Stimulated activated CD8-positive, alpha-beta memory T cell treated with anti-CD3 and anti-CD28 coated beads, Interleukin-4, amount 100 ng/mL, for 24 hours (primary cell): Measurements from ENCODE around the gene GSG1.
"Not testable (repeated sequence)": the region's sequence is repeated elsewhere in the genome, so short reads cannot be mapped to it uniquely, and the experiment has no call there.

Experiments
- DNase-seq: peaks from one replicate; pipeline ENCODE4 v3.0.0-alpha.2; 2020; ENCODE audit warnings: low read depth

Gene GSG1

DNA sequence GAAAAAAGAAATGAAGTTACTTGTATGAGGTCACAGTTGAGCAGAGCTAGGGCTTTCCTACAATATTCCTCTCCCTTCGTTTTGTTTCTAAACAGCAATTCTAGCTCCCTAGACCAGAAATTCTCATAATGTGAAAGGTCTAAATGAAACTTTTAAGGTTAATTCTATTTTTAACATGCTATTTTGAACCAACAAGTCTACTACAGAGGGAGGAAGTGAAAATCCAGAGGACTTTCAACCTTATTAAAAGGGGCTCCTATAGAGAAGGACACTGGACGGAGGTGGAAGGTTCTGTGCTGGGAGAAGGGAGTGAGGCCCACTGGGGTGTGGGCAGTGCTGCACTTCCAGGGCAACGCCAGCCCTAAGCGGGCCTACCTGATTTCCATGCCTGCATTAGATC lies 13.4 kb downstream of the GSG1 start:
- no peak for DNase-seq

DNA sequence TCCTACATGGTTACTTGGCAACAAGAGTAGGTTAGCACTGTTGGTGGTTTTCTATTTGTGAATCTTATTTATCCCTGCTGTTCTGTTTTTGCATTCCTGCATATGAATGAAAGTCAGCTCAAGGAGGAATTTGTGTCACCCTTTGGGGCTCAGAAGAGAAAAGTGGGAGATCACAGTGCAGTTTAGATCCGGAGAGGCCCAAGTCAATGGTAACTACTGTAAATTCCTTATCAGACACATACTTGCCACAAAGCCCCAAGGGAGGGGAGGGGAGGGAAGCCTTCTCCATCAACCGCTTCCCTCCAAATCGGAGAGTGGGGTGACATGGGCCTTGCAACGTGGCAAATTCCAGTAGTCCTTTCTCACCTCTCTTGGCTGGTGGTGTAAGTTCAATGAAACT lies 15.0 kb downstream of the GSG1 start:
- DNase-seq: no peak

DNA sequence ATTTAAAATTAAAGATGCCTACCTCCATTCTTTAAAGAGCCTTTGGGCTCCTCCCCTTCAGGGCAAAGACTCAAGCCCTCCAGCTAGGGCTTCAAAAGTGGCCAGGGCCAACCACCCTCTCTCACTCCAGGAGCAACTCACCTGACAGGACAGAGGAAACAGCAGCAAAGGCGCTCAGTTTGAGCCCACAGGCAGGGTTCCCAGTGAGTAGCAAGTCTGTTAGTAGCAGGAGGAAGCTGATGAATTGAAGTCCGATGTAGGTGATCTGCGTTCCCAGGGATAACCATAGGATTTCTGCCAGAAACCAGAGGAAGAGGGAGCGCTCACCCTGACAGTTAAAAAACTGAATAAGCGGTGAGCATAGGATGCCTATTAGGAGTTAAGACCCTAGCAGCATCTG lies 15.7 kb downstream of the GSG1 start:
- no peak for DNase-seq

DNA sequence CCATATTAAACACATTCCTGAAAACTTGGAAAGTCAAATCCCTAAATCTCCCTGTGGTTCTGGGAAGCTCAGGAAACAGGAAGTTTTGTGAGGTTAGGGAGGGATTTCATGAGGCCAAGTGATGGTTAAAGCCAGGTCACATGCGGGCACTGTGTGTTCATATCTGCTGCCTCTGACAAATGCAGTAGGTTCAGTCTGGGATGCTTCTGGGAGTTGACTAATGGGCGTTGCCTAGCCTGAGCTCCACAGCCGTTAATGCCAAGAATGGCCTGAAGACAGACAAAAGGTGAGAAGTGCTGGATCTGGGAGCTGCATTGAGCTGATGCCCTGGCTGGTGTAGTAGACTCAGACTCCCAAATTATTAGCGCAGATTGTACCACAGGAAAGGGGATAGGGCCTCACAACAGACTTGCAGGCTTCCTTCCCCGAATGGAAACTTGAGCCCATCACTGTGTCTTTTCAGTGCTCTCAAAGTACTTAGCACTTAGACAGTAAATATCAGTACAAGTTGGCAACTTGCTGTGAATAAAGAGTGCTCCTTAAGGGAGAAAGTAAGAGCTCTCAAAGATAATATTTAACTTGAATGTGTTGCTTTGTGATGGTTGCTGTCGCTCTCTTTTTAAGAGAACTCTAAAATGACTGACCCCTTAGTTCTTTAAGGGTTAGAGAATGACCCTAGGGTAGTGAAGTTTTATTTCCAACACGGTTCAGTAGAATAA lies 17.3 kb downstream of the GSG1 start:
- DNase-seq: no peak

DNA sequence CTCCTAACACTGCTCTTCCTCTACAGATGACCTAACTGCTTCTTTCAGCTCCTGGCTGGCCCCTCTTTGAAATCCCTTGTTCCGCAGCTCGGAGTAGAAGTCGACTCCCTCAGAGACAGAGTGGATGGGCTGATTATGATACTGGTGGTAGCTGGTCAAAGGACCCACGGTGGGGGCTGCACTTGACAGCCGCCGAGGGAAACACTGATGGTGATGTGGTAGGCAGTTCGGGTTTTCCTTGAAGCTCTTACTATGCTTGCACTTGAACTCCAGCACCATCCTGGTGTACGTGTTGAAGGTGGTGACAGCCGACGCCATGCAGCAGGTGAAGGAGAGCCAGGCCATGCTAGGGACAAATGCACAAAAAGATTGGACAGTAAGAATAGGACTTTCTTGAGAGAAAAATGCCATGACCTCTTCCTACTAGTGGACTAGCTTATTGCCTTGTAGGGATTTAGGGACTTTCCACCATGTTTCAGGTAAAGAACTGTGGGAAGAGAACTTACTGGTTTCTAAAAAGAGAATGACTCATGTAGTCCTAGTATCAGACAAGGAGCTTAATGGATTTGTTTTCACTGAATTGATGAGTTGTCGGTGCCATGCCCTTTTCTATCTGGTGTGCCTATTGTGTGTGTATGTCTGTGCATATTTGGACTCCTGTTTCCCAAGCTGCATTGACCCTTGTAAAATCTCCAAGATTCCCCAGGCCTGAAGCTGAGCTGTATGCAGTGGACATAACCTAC lies 18.4 kb downstream of the GSG1 start:
- DNase-seq: no peak

DNA sequence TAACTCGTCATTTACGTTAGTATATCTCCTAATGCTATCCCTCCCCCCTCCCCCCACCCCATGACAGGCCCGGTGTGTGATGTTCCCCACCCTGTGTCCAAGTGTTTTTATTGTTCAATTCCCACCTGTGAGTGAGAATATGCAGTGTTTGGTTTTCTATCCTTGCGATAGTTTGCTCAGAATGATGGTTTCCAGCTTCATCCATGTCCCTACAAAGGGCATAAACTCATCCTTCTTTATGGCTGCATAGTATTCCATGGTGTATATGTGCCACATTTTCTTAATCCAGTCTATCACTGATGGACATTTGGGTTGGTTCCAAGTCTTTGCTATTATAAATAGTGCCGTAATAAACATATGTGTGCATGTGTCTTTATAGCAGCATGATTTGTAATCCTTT lies 19.8 kb downstream of the GSG1 start:
- not testable (repeated sequence) for DNase-seq

DNA sequence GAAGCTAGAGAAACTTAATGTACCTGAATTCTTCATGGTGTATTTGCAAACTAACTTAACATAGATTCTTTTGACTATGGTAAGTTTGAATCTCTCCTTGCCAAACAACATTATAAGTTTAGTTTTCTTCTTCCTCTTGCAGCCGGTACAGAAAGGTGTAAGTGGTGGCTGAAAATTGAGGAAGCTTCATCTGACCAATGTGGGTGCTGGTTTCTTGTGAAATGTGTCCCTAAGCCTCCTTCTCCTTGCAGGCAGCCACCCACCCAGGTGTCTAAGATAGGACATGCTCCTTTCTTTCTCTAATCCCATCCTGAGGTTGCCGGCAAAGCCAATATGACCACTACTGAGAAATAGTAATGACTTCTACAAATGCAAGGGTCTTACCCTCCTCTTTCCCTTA lies 20.6 kb downstream of the GSG1 start:
- no peak for DNase-seq

DNA sequence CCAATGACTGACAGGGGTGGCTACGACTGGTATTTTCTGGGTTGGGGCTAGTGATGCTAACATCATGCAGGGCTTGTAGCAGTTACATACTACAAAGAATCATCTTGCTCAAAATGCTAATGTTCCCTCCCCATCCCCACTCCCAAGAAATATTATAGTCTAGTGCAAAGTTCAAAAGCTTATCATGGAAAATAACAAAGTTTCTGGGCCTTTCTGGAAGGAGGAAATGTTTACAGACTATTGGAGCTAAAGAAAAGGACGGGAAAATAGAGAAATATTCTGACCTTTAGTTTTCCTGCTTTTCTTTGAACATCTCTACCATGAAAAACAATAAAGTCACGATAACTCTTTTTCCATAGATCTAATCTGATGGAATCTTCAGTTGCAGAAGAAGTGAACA lies 23.2 kb downstream of the GSG1 start:
- no peak for DNase-seq

DNA sequence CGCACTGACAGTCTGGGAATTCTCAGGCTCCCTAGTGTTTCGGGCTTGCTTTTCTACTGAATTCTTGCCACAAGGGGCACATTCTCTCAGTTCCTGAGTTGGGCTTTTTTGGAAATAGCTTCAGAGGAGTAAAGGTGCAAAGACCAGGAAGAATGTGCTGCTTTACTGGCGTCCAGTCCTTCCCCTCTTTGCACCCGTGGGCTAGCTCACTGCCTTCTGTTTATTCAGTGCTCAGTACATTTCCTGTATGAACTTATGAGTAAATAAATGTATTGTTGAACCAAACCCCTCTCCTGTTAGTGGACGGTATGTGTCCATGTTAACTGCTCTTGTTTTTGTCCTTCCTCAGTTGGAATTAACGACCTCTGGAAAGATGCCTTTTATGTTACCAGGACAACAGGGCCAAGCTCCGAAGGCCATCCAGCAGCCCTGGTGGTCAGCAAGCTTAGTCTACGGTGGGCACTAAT lies 24.0 kb downstream of the GSG1 start:
- no peak for DNase-seq

DNA sequence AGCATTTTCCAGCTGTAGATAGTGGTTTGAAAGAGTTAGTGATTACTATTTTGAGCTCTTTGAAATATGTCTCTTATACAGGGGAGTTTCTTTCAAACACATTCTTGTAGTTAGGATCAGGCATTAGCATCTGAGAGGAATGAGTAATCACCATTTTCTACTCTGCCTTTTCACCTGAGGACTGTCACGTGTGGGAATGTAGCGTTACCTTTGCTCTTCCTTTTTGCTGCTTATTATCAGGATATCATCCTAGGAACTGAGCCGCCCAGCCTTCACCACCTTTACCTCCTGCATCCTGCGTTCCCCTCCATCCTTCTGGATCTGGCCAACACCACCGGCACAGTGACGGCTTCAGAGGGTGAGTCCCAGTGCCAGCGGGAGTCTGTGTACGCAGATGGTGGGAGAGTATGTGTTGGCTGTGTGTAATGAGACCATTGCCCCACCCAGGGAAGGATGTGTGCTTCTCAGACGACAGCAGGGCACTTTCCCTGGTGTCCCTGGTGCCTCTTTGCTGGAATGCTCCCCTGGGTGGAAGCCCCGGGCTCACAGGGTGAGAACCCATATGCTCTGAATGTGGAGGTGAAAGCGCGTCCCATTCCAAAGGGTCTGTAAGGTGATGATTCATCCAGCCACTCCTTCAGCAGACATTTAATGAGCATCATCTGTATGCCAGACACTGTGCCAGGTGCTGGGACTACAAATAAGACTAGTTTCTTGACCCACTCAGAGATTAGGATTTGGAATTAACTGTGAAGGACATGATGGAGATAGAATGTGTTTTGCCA lies 27.5 kb downstream of the GSG1 start:
- DNase-seq: no peak

DNA sequence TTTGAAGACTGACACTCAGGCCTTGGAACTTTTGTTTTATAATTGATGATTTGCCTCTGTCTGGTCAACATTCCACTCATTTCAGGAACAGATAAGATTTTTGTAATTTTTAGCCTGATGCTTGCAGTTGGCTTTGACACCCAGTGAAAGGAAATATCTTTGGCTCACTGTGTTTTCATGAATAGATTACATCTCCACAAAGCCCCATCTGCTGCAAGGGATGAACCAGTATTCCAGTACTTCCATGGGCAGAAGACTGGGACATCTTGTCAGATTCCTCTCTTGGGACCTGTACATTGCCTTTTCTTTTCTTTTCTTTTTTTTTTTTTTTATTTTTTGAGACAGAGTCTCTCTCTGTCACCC lies 28.4 kb downstream of the GSG1 start:
- DNase-seq: no peak

DNA sequence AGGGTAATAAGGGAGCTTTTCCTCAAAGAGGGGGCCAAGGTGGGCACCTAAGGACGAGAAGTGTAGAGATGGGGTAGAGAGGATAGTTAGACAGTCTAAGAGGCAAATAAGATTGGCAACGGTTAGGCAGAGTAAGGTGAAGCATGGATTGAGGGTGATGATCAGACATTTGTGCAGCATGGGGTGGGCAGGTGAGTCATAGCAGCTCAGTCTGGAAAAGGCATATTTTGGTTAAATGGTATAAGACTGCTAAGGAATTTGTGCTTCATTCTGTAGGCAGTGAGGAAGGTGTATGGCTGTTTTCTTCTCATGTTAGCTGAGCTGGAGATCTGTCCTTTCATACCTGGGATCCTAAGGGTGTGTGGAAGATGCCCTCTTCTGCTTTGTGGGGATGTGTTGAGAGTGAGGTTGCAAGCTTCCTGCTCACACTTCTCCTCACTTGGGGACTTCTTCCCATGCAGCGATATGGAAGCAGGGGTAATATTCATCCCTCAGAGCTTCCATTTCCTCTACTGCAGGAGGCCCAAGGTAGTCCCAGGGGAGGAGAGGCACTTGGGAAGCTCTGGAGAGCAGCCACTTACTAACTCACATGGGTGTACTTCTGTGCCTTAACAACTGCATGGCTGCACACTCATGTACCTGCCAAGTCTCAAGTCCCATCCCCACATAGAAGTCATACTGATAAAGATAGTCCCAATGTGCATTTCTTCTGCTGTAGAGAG lies 28.9 kb downstream of the GSG1 start:
- DNase-seq: no peak

DNA sequence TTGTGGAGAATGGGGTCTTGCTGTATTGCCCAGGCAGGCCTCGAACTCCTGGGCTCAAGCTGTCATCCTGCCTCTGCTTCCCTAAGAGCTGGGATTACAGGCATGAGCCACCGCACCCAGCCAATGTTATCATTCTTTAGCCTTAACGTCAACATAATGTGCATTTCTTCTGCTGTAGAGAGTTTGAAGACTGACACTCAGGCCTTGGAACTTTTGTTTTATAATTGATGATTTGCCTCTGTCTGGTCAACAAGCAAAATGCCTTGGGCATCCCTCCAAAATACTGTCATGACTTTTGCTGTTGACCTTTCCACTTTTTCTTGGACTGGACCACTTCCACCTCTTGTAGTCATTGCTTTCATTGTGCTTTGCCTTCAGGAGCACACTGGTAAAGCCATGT lies 30.3 kb downstream of the GSG1 start:
- no peak for DNase-seq

DNA sequence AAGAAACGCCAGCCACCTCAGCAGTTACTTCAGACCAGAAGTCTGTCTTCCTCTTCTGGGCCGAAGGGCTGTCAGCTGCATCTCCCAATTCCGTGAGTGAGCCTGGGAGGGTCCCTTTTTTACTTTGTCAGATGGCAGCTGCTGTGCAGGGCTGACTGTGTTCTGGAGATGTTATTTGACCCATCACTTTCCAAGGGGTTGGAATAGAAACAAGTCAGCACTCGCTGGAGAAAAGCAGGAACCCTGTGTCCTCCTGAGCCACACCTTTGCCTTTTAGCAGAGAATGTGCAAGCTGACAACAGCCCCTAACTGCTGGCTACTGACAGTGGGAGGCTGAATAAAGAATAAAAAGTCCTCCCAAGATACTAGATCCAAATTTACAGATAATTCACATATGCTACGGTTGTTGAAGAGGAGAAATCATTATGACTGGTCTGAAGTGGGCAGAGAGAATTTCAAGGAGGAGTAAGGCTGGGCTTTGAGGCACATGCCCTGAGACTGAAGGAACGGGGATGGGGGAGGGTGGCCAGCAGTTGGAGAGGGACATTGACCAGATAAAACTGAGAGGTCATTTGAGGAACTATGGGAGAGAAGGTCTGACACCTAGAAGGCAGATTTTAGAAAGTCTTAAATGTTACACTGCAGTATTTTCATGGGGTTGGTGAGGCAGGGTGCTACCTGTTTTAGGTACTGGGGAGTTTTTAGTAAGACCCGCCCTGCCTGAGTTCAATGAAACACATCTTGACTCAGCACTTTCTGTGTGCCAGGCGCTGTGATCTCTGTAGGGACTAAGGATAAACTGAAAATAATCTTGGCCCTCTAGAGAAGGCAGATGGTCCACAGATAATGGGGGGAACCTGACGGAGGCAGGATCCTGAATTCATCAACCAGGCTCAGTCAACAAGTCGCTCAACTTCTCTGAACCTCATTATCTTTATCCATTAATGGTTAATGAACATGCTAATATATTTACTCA lies 31.9 kb downstream of the GSG1 start:
- no peak for DNase-seq

DNA sequence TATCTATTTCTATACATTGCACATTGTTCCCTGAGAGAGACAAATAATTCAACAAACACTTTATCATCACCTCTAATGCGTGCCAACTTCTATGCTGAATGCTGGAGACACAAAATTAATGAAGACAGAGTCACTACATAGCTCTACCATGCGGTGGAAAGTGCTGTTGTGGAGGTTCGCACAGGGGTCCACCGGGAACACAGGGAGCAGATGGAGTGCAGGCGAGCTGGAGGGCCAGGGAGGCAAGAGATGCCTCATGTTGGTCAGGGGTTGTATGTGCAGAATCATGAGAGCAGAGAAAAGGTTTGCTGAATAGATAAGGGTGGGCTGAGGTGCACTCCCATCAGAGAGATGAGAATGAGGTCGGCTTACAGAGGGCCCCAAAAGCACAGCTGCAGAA lies 34.1 kb downstream of the GSG1 start:
- DNase-seq: no peak

DNA sequence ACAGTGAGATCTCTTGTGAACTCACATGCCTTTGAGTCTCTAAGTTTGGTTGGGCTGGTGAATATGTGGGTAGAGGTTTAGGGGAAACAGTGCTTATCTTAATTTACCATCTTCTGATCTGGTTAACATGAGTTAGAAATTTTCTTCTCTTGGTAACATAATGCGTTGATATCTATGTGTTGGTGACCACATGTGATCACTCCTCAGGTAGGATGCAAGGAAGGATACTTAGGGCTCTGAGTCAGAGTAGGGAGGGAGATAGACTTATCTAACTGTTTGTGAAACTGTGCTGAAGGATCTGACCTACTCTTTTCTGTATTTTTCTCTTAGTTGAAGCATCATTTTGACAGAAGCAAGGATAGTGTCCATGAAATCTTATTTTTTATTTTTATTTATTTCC lies 36.1 kb downstream of the GSG1 start:
- DNase-seq: no peak

DNA sequence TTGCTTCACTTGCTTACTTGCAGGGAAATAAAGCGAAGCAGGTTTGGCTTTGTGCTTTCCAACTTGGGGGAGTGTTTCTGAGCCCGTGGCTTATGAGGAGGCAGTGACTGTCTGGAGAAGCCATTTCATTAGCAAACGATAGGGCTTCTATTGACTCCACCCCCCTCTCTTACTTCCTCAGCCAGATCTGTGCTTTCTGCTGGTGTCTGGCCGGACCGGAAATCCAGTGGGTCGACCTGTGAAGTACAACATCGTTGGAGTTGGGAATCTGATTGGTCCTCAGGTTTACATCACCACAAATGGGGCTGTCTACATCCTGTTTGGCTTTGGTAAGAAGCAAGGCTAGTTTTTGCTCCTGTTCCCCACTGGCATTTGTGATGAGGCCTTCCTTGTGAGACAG lies 37.0 kb downstream of the GSG1 start:
- no peak for DNase-seq

DNA sequence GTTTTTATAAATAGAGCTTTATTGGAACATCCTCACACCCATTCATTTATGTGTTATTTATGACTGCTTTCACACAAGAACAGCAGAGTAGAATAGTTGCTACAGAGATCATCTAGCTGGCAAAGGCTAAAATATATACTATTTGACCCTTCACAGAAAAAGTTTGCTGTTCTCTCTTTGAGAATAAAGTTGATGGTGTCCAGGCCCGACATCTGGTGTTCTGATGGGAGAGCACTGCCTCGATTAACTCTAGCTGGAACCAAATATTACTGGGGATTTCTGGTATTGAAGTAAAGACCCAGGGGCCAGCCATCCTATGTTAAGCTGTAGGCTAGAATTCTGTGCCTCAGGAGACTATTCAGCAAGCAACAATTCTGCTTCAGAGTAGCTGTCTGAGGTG lies 37.5 kb downstream of the GSG1 start:
- DNase-seq: no peak

DNA sequence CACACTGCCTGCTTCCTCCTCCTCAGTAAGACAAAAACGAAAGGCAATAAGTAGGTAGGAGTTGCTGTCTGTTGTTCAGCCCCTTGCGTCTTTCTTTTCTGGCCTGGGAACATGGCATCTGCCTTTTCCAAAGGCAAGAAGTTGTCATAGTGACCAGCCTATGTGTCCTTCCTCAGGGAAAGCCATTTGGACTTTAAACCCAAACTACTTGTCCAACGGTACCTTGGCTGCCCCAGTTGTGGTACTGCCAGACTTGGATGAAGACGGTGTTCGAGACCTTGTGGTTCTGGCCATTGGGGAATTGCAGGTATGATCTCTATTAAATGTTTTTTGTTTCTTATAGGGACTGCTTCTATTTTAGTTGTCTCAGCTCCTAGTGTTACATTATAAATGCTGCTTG lies 40.8 kb downstream of the GSG1 start:
- DNase-seq: no peak

DNA sequence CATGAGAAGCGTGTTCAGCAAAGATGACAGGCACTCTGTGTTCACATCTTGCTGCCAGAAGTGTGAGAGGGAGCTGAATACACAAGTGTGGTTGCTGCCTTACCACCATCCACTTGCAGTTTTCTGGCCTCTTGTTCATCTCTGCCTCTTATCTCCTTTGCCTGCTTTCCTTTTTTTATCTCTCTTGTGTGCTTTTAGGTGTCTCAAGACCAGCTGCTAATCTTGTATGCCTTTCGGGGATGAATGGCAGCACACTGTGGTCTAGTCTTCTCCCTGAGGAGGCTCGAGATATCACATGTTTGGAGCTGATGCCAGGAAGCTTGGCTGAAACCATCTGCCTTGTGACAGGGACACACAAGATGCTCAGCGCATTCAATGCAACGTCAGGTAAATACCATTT lies 42.1 kb downstream of the GSG1 start:
- DNase-seq: no peak

DNA sequence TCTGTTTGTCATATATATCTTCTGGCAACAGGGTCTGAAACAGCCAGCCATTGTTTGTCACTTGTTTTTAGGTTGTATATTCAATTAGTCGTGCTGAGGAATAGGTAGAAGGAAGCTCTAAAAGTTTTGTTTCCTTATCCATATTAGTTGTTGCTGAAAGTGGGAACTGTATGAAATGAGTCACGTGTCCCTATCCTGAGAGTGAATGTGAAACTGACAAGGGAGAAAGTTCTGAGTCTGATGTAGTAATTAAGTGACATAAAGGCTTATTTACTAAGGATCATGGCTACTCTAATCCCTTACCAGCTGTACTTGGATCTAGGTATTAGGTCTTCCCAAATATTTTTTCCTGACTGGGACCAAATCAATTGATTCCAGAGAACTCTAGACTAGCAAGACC lies 42.9 kb downstream of the GSG1 start:
- DNase-seq: no peak
